AG08396 (cell line): Measurements from ENCODE around the gene MAMLD1.

Experiments
- DNase-seq: peaks from one replicate; pipeline ENCODE4 v3.0.0; 2012; ENCODE audit warnings: low spot score, mixed read lengths

Gene MAMLD1

GRCh38 chrX:150352581-150352980, 10.5 kb upstream of the MAMLD1 start:
- DNase-seq: no peak

GRCh38 chrX:150355913-150356312, 7.2 kb upstream of the MAMLD1 start:
- no peak for DNase-seq

- no peak for DNase-seq
Observed at GRCh38 chrX:150357790-150358189, 5.3 kb upstream of the MAMLD1 start.

- DNase-seq: no peak
Observed at GRCh38 chrX:150358651-150359050, 4.5 kb upstream of the MAMLD1 start.

GRCh38 chrX:150360331-150360730, 2.8 kb upstream of the MAMLD1 start:
- no peak for DNase-seq

GRCh38 chrX:150361070-150361776, 1.9 kb upstream of the MAMLD1 start:
- DNase-seq: no peak

- DNase-seq: peak; percentile 55
Observed at GRCh38 chrX:150361777-150362351, 1.3 kb upstream of the MAMLD1 start.

GRCh38 chrX:150363561-150364346, 637 bp downstream of the MAMLD1 start:
- peak; percentile 41 for DNase-seq

GRCh38 chrX:150364347-150365050, 1.4 kb downstream of the MAMLD1 start:
- DNase-seq: peak; percentile 22

- peak; percentile 56 for DNase-seq
Observed at GRCh38 chrX:150365051-150365989, 2.2 kb downstream of the MAMLD1 start.

GRCh38 chrX:150365990-150366911, 3.1 kb downstream of the MAMLD1 start:
- DNase-seq: no peak

- no peak for DNase-seq
Observed at GRCh38 chrX:150366951-150367545, 3.9 kb downstream of the MAMLD1 start.

- DNase-seq: no peak
Observed at GRCh38 chrX:150370589-150371312, 7.6 kb downstream of the MAMLD1 start.

GRCh38 chrX:150371877-150372276, 8.8 kb downstream of the MAMLD1 start:
- no peak for DNase-seq

- no peak for DNase-seq
Observed at GRCh38 chrX:150372280-150372679, 9.2 kb downstream of the MAMLD1 start.

- DNase-seq: no peak
Observed at GRCh38 chrX:150372756-150373155, 9.6 kb downstream of the MAMLD1 start.

- no peak for DNase-seq
Observed at GRCh38 chrX:150375243-150375770, 12.2 kb downstream of the MAMLD1 start.

GRCh38 chrX:150377005-150377404, 13.9 kb downstream of the MAMLD1 start:
- no peak for DNase-seq

- no peak for DNase-seq
Observed at GRCh38 chrX:150405006-150405405, 41.9 kb downstream of the MAMLD1 start.
